ENCODE data around the gene CROT. TPM values are rescaled to one million over a fixed set of nuclear protein-coding genes. Genes with fewer than 3 reads are reported as not detected.

The CROT gene
- total and polyA plus RNA-seq, 2 experiments from 2014 or later, result 8.9 to 14.0 TPM

DNA sequence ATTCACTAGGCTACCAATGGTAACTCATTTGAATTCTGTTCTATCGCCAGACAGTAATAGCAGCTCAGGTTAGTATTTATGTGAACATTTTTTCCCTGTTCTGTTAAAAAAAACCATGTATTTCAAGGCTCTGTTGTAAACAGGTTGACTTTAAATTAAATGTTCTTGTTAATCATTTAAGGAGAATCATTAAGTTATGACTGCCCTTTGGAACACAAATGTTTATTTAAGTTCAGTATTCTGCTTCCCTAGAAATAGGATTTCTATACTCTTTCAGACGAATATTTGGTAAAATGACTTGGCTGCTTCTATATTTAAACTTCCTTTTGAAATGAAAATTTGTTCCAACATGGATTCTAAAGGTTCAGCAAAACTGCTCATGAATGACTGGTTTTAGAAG, 13.1 kb upstream of the CROT start:
- ATAC-seq, result no peak
- no peaks in the 10 kb centered on the region for H3K4me1 ChIP-seq (ENCODE audit: insufficient read depth)
- no peaks in the 10 kb centered on the region for H3K4me1 Mint-ChIP-seq
- TF ChIP-seq EZH2phosphoT487 (IDR thresholded peaks at IDR 0.05; ENCODE audit: unreplicated experiment) (no peak), JUNB (IDR thresholded peaks at IDR 0.05; ENCODE audit: unreplicated experiment) (no peak), EZH2 (IDR thresholded peaks at IDR 0.05; ENCODE audit: low read depth, unreplicated experiment) (no peak), ZNF114 (CRISPR knock-in tag; IDR thresholded peaks at IDR 0.05) (no peak), STAT1 (IDR thresholded peaks at IDR 0.05; ENCODE audit: unreplicated experiment) (no peak), POLR2AphosphoS5 (IDR thresholded peaks at IDR 0.05; ENCODE audit: low read depth) (no peak), CTCF (conservative IDR thresholded peaks at IDR 0.05; ENCODE audit: low read depth in 2 of 2) (no peak), CREB1 (CRISPR knock-in tag; IDR thresholded peaks at IDR 0.05; ENCODE audit: low read depth) (no peak), ZNF331 (CRISPR knock-in tag; IDR thresholded peaks at IDR 0.05; ENCODE audit: low read depth) (no peak), NANOG (IDR thresholded peaks at IDR 0.05; ENCODE audit: borderline replicate concordance) (no peak)
- TF ChIP-seq, protein P1, sequence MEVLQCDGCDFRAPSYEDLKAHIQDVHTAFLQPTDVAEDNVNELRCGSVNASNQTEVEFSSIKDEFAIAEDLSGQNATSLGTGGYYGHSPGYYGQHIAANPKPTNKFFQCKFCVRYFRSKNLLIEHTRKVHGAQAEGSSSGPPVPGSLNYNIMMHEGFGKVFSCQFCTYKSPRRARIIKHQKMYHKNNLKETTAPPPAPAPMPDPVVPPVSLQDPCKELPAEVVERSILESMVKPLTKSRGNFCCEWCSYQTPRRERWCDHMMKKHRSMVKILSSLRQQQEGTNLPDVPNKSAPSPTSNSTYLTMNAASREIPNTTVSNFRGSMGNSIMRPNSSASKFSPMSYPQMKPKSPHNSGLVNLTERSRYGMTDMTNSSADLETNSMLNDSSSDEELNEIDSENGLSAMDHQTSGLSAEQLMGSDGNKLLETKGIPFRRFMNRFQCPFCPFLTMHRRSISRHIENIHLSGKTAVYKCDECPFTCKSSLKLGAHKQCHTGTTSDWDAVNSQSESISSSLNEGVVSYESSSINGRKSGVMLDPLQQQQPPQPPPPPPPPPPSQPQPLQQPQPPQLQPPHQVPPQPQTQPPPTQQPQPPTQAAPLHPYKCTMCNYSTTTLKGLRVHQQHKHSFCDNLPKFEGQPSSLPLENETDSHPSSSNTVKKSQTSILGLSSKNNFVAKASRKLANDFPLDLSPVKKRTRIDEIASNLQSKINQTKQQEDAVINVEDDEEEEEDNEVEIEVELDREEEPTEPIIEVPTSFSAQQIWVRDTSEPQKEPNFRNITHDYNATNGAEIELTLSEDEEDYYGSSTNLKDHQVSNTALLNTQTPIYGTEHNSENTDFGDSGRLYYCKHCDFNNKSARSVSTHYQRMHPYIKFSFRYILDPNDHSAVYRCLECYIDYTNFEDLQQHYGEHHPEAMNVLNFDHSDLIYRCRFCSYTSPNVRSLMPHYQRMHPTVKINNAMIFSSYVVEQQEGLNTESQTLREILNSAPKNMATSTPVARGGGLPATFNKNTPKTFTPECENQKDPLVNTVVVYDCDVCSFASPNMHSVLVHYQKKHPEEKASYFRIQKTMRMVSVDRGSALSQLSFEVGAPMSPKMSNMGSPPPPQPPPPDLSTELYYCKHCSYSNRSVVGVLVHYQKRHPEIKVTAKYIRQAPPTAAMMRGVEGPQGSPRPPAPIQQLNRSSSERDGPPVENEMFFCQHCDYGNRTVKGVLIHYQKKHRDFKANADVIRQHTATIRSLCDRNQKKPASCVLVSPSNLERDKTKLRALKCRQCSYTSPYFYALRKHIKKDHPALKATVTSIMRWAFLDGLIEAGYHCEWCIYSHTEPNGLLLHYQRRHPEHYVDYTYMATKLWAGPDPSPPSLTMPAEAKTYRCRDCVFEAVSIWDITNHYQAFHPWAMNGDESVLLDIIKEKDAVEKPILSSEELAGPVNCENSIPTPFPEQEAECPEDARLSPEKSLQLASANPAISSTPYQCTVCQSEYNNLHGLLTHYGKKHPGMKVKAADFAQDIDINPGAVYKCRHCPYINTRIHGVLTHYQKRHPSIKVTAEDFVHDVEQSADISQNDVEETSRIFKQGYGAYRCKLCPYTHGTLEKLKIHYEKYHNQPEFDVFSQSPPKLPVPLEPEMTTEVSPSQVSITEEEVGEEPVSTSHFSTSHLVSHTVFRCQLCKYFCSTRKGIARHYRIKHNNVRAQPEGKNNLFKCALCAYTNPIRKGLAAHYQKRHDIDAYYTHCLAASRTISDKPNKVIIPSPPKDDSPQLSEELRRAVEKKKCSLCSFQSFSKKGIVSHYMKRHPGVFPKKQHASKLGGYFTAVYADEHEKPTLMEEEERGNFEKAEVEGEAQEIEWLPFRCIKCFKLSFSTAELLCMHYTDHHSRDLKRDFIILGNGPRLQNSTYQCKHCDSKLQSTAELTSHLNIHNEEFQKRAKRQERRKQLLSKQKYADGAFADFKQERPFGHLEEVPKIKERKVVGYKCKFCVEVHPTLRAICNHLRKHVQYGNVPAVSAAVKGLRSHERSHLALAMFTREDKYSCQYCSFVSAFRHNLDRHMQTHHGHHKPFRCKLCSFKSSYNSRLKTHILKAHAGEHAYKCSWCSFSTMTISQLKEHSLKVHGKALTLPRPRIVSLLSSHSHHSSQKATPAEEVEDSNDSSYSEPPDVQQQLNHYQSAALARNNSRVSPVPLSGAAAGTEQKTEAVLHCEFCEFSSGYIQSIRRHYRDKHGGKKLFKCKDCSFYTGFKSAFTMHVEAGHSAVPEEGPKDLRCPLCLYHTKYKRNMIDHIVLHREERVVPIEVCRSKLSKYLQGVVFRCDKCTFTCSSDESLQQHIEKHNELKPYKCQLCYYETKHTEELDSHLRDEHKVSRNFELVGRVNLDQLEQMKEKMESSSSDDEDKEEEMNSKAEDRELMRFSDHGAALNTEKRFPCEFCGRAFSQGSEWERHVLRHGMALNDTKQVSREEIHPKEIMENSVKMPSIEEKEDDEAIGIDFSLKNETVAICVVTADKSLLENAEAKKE (CRISPR knock-in tag; IDR thresholded peaks at IDR 0.05), result no peak
- TF ChIP-seq, protein P2, sequence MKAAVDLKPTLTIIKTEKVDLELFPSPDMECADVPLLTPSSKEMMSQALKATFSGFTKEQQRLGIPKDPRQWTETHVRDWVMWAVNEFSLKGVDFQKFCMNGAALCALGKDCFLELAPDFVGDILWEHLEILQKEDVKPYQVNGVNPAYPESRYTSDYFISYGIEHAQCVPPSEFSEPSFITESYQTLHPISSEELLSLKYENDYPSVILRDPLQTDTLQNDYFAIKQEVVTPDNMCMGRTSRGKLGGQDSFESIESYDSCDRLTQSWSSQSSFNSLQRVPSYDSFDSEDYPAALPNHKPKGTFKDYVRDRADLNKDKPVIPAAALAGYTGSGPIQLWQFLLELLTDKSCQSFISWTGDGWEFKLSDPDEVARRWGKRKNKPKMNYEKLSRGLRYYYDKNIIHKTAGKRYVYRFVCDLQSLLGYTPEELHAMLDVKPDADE (IDR thresholded peaks at IDR 0.05), result no peak
- TF ChIP-seq, protein P3, sequence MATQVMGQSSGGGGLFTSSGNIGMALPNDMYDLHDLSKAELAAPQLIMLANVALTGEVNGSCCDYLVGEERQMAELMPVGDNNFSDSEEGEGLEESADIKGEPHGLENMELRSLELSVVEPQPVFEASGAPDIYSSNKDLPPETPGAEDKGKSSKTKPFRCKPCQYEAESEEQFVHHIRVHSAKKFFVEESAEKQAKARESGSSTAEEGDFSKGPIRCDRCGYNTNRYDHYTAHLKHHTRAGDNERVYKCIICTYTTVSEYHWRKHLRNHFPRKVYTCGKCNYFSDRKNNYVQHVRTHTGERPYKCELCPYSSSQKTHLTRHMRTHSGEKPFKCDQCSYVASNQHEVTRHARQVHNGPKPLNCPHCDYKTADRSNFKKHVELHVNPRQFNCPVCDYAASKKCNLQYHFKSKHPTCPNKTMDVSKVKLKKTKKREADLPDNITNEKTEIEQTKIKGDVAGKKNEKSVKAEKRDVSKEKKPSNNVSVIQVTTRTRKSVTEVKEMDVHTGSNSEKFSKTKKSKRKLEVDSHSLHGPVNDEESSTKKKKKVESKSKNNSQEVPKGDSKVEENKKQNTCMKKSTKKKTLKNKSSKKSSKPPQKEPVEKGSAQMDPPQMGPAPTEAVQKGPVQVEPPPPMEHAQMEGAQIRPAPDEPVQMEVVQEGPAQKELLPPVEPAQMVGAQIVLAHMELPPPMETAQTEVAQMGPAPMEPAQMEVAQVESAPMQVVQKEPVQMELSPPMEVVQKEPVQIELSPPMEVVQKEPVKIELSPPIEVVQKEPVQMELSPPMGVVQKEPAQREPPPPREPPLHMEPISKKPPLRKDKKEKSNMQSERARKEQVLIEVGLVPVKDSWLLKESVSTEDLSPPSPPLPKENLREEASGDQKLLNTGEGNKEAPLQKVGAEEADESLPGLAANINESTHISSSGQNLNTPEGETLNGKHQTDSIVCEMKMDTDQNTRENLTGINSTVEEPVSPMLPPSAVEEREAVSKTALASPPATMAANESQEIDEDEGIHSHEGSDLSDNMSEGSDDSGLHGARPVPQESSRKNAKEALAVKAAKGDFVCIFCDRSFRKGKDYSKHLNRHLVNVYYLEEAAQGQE (IDR thresholded peaks at IDR 0.05; ENCODE audit: unreplicated experiment), result no peak
- H3K27me3 Mint-ChIP-seq (ENCODE audit: insufficient read depth, low read depth, poor library complexity), result peaks cover 2% of the 10 kb centered on the region
- no peaks in the 10 kb centered on the region for H4K20me1 ChIP-seq (replicated peaks; ENCODE audit: insufficient read depth)
- no peak overlapping the region for H3K4me3 Mint-ChIP-seq
- no peaks in the 10 kb centered on the region for H3K27me3 ChIP-seq (ENCODE audit: insufficient read depth)
- peaks cover 62% of the 10 kb centered on the region for H3K9me3 Mint-ChIP-seq
- no peak overlapping the region for H3K27ac ChIP-seq (ENCODE audit: low read depth)
- H3K79me2 ChIP-seq (replicated peaks; ENCODE audit: insufficient read depth), result no peaks in the 10 kb centered on the region
- no peaks in the 10 kb centered on the region for H3F3A ChIP-seq (replicated peaks; ENCODE audit: low read depth)
- H2AFZ ChIP-seq, result no peak overlapping the region
- H3K36me3 Mint-ChIP-seq (ENCODE audit: low read depth), result peaks cover 61% of the 10 kb centered on the region
- no peak overlapping the region for H3K4me2 ChIP-seq
- peaks cover 18% of the 10 kb centered on the region; the same call in 1 of the 2 replicates for H3K36me3 ChIP-seq (ENCODE audit: insufficient read depth)
- H3K9me2 ChIP-seq (ENCODE audit: insufficient read depth), result 0 out of 2 replicates have a peak, but pooled peaks cover 5% of the 10 kb centered on the region
- no peak overlapping the region for H3K27ac Mint-ChIP-seq
- H3K4me3 ChIP-seq, result no peak overlapping the region
- no peak for DNase-seq (ENCODE audit: low spot score)

Data from GM23338 (cell line).